CD4-positive, alpha-beta T cell treated with Interleukin-6 at 100 ng/mL for 8 hours (primary cell): ENCODE data around the gene ZNF750.

Source experiments
- DNase-seq: peaks from one replicate; pipeline ENCODE4 v3.0.0-alpha.2; 2020; ENCODE audit warnings: mixed read lengths, low spot score

ZNF750 gene

DNA sequence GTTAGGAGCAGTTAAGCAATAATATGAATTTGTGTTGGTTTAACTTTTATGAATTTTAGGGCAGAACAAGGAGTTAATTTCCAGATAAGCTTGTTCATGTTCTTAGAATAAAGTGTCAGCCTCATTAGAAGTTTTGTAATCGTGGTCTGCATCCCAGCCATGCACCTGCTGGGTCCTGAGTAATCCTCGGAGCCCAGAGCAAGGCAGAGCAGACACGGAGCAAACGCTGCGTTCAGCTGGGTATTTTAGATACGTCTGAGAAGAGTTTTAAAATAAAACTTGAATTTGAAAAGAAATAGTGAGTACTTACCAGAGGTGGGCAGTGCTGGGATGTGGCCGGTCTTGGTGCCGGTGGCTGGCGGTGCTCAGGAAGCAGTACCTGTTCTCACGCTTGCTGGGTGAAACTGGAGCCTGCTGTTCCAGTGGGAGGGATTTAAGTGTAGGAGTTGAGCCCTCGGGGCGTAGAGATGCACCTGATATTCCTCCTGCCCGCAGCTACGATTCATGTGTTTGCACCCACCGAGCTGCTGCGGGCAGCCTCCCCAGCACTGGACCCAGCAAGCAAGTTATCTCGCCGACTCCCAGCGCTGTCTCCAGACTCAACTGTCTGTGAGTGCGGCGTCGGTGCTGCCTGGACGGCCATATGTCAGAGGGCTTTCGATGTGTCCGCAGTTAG is at the start of gene ZNF750:
Gene ZNF750 (minus strand): TSS at position 406 of the 676 bp plus-strand sequence. CDS start 7,568 bp downstream, outside the sequence.
- DNase-seq: no peak

DNA sequence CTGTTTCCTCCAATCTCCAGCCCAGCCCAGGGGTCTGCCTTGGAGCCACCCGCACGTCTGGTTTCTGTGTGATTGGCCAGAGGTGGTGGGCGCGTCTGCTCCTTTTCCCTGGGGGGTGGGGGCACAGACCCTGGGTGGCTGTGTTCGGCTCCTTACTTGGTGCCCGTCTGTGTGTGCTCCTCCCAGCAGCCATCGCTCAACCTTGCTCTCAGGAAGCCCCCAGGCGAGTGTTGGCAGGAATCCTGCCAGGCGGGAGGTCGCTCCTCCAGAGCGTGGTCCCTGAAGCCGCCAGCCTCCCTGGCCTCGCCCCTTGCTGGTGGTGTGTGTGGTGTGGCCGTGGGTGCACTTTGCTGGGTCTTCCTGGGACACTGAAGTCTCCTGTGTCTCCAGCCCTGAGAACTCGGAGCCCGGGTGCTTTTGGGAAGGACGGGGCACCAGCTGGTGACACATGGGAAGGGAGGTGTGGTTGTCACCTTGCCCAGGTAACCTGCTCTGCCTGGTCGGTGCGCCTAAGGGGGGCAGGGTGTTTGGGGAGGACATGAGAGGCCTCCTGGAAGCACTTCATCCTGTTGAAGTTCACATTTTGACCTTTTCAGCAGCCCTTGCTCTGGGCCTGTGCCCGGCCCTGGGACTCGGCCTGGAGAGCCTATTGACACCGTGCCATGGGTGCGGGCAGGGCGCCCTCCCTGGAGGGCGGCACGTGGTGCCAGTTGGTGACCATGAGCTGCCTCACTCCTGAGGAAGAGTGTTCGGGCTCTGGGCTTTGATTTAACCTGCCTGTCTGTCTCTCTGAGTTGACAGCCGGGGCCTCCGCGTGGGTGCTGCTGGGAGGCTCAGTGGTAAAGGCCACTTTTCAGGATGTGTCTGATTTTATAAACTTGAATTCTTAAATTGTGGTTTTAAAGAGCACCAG is 49.0 kb upstream of the ZNF750 start:
- DNase-seq: no peak

DNA sequence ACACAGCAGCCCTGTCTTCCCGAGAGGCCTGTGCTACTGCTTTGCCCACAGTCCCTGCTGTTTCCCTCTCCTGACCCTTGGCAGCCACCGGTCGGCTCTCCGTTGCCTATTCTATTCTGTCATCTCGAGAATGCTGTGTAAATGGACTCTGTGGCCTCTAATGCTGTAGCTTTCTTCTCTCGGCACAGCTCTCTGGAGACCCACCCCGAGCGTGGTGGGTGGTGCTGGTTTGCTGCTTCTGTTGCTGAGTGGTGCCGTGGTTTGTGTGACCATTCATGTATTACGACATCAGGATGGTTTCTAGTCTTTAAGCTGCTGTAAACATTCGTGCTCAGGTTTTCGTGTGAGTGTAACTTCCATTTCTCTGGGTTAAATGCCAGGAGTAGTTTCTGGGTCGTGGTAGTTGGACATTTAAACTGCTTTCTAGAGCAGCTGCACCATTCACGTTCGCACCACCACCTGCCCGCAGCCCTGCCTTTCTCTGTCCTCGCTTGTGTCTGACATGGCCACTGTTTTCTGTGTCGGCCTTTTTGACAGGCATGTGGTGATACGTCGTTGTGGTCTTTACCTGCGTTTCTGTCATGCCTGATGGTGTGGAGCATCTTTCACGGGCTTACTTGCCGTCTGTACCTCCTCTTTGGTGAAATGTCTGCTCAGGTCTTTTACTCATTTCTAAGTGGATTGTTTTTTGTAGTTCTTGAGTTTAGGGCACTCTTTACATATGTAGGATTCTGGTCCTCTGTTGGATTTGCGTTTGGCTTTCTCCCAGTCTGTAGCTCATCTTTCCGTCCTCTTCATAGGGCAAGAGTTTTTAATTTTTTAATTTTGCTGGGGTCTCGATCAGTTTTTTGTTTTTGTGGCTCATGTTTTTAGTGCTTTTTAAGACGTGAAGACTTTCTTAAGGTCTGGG is 47.7 kb upstream of the ZNF750 start:
- no peak for DNase-seq

DNA sequence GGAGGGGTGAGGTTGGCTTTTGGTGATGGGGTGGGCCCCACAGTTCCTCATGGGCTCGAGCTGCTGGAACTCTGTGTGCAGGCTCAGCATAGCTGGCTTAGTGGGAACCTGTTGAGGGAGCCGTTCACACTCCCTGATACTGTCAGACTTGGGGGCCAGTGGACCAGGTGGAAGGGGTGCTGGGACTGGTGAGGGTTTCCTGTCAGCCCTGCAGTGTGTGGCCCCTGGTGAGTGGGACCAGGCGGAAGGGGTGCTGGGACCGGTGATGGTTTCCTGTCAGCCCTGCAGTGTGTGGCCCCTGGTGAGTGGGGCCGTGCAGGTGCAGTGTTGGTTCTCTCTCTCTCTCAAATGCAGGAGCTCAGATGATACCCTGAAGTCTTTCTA is 45.1 kb upstream of the ZNF750 start:
- peak; percentile 45 for DNase-seq

DNA sequence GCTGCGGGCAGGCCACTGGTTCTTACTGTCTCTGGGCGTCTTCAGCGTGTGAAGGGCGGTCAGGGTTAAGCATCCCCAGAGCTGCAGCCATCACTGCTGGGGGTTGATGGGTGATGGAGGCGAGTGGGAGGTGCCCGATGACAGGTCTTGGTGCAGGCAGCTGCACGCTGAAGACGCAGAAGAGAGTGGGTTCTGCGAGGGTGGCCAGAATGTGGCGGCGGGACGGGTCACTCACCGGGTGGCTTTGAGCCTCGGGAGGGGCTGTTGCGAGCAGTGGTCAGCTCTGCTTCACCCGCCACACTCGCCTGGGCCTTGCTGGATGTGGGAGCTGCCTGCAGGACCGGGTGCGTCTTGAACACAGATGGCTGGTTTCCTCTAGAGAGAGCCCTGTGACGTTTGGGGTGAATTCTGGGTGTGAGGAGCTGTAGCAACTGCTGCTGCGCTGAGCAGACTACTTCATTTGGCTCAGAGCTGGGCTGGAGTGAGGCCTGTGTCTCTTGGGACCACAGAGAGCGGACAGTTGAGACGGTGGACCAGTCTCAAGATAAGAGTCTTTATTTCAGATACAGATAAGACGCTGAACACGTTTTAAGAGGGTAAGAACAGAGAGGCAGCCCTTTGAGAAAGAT is 44.6 kb upstream of the ZNF750 start:
- DNase-seq: no peak

GRCh38 chr17:82883419-82884031 is 43.7 kb upstream of the ZNF750 start:
- no peak for DNase-seq

- peak; percentile 85 for DNase-seq
Measured at GRCh38 chr17:82882715-82883418, 43.0 kb upstream of the ZNF750 start.

DNA sequence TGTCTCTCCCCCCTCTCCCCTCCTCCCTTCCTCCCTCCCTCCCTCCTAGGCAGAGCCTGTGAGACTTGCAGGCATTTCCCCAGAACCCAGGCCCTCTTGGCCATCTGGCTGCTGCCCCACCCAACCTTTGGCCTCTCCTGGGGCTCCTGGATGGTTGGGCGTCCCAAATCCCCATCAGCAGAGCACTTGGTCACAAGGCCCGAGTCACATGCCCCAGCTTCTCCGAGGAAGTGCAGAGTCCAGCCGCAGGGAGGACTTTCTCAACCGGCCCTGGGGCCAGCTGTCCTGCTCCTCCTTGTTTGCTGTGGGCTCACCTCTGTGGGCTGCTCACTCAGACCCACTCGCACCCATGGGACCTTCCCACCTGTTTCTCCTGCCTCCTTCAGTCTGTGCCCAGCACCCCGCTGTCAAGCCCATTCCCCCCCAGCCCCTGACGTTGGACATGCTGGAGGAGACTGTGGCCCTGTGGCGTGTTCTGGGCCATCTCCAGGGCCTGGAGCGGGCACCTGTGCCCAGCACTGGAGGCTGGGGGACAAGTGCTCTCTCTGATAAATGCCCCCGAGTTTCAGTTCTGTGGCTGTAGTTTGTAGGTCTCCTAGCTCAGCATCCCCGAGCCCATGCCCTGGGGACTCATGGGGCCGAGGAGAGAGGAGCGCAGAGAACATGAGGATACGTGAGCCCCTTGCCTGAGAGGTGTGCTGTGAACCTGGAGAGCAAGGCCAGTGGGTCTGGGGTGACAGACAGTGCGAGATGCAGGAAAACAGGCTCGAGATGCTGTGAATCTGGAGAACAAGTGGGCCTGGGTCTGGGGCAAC is 42.3 kb upstream of the ZNF750 start:
- no peak for DNase-seq

DNA sequence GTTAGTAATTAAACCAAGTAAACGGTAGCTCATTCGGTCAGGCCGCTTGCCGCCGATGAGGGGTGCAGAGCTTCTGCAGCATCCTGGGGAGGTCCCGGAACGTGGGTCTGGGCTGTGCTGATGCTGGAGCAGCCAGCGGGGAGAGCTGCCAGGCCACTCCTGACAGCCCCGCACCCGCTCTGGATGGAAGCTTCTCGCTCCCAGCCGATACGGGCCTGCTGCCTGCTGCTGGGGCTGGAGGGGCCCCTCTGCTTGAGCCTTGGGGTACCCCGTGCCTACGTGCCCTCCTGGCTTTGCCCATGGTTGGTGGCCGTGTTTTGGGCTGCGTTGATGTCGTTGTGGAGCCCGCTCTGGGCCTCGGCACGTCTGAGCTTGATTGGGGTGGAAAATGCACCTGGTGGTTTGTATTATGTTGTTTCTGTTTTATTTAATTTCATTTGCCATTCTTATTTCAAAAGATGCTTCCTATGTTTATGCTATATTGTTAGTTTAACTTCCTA is 41.6 kb upstream of the ZNF750 start:
- no peak for DNase-seq

- no peak for DNase-seq
Measured at GRCh38 chr17:82880620-82881323, 41.0 kb upstream of the ZNF750 start.

DNA sequence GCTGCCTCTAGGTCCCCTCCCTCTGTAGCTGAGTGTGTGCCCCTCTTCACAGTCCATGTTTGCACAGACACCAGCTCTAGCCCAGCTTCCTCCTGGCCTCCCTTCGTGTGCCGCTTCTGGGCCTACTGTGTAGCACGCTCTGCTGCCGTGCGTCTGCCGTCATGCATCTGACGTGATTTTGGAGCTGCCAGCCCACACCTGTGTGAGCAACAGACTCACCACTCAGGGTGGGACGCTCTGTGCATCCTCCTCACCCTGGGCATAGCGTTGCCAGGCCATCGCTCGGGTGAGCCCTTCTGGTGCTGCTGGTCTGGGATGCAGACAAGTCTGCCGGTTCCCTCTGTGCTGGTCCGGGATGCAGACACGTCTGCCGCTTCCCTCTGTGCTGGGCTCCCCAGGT is 39.4 kb upstream of the ZNF750 start:
- no peak for DNase-seq

DNA sequence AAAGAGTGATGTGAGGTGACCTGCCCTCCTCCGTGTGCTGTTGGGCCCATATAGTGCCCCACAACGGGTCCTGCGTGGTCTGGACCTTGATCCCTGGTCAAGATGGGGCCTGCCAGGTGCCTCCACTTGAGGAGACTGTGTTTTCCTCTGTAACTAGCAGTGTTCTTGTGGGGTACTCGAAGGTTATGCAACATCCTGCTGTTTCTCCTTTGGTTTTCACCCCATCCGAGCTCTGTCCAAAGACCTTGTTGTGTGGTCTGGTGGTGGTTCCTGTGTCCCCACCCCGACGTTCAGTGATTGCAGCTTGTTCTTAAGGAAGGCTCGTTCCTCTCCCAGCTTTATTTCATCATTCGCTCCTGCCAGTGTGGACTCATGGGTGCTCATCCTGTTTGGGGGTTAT is 38.7 kb upstream of the ZNF750 start:
- no peak for DNase-seq

- no peak for DNase-seq
Measured at GRCh38 chr17:82876602-82877379, 37.0 kb upstream of the ZNF750 start.

GRCh38 chr17:82876149-82876548 is 36.3 kb upstream of the ZNF750 start:
- DNase-seq: no peak

GRCh38 chr17:82875407-82875856 is 35.6 kb upstream of the ZNF750 start:
- no peak for DNase-seq

DNA sequence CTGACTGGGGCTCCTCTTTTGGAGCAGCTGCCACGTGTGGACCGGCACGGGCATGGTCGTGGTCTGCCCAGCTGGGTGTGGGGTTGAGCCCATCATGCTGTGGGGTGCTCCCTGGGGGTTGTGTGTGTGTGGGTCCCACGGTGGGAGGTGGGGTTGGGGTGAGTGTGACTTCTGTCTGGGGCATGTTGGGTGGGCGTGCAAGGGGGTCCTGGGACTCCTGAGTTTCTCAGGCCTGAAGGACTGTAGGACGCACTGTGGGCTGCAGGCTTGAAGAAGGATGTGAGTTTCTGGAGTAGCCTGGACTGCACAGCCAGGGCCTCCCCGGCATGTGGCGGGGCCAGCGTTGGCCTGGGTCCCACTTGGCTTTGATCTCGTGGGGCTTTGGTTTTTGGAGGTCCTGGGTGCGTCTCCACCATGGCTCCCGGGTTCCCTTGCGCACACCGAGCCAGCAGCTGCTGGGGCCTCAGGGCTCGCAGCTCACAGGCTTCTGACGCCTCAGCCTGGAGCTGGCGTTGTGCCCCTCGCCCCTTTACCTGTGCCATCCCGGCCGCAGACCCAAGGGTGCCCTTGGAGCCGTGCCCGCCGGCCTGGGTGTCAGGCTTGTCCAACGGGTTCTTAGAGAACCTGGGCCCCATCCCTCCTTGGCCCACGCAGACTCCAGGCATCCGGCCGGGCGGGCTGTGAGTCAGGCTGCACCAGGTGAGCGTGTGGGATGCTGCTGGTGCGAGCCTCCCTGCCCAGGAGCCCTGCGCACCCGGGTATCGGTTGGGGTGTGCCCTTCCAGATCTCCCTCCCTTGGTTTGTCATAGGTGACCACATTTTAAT is 34.4 kb upstream of the ZNF750 start:
- no peak for DNase-seq

DNA sequence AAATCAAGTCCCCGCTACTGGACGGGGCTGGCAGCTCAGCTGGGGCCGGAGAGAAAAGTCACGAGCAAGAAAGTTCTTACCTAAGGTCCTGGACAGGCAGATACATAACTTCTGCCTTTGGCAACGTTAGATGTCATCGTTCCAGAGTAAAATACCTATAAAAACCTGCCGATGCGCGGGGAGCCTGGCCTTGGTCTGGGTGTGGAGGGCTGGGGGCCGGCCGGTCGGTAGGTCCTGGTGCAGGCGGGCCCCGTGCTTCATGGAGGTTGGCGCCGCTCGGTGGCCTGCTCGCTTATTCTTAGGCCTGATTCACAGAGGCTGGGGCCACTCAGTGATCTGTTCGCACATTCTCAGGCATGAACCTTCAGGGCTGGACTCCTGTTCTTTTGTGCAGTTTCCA is 33.7 kb upstream of the ZNF750 start:
- DNase-seq: no peak
